Fibroblast of skin of abdomen (primary cell): ENCODE data around the gene GMDS.
A peak's percentile ranks its signal among the peaks of the same experiment; 100 is the strongest.

Experiments used
- DNase-seq: peaks from one replicate; pipeline ENCODE4 v3.0.0-alpha.2; 2013

GMDS gene

GRCh38 chr6:1890987-1891386, 354.4 kb downstream of the GMDS start:
- no peak for DNase-seq

GRCh38 chr6:1890071-1890470, 355.3 kb downstream of the GMDS start:
- peak; percentile 33 for DNase-seq

GRCh38 chr6:1885576-1886011, 359.8 kb downstream of the GMDS start:
- no peak for DNase-seq

- no peak for DNase-seq
Measured at GRCh38 chr6:1884313-1884712, 361.1 kb downstream of the GMDS start.

GRCh38 chr6:1878330-1878729, 367.1 kb downstream of the GMDS start:
- DNase-seq, result no peak

GRCh38 chr6:1873781-1874180, 371.6 kb downstream of the GMDS start:
- no peak for DNase-seq

- DNase-seq, result peak; percentile 67
Measured at GRCh38 chr6:1872649-1873131, 372.7 kb downstream of the GMDS start.

- no peak for DNase-seq
Measured at GRCh38 chr6:1871724-1872315, 373.6 kb downstream of the GMDS start.

GRCh38 chr6:1870932-1871331, 374.5 kb downstream of the GMDS start:
- no peak for DNase-seq

- no peak for DNase-seq
Measured at GRCh38 chr6:1870251-1870650, 375.2 kb downstream of the GMDS start.

GRCh38 chr6:1869769-1870168, 375.6 kb downstream of the GMDS start:
- no peak for DNase-seq

GRCh38 chr6:1869308-1869707, 376.1 kb downstream of the GMDS start:
- no peak for DNase-seq

- DNase-seq, result no peak
Measured at GRCh38 chr6:1868561-1869261, 376.7 kb downstream of the GMDS start.

GRCh38 chr6:1867197-1867596, 378.2 kb downstream of the GMDS start:
- DNase-seq, result no peak

GRCh38 chr6:1865585-1865984, 379.8 kb downstream of the GMDS start:
- no peak for DNase-seq

- peak; percentile 18 for DNase-seq
Measured at GRCh38 chr6:1864496-1864895, 380.9 kb downstream of the GMDS start.

GRCh38 chr6:1862411-1862810, 383.0 kb downstream of the GMDS start:
- DNase-seq, result no peak

GRCh38 chr6:1860756-1861348, 384.6 kb downstream of the GMDS start:
- DNase-seq, result no peak

GRCh38 chr6:1858859-1859258, 386.5 kb downstream of the GMDS start:
- DNase-seq, result no peak

GRCh38 chr6:1858196-1858595, 387.2 kb downstream of the GMDS start:
- DNase-seq, result no peak

- DNase-seq, result peak; percentile 78
Measured at GRCh38 chr6:1856381-1856780, 389.0 kb downstream of the GMDS start.

- no peak for DNase-seq
Measured at GRCh38 chr6:1855890-1856289, 389.5 kb downstream of the GMDS start.

- no peak for DNase-seq
Measured at GRCh38 chr6:1854296-1854695, 391.1 kb downstream of the GMDS start.

GRCh38 chr6:1853761-1854160, 391.6 kb downstream of the GMDS start:
- DNase-seq, result no peak
